GM19467 (cell line): ENCODE measurements around the gene OR56A1.

Experiments used
- ATAC-seq: cut with Tn5 transposase; IDR thresholded peaks from one replicate; pipeline ENCODE4 v1.9.1; 2021; ENCODE audit warnings: mild to moderate bottlenecking, moderate library complexity; ENCODE audit not compliant: unreplicated experiment

The OR56A1 gene

DNA sequence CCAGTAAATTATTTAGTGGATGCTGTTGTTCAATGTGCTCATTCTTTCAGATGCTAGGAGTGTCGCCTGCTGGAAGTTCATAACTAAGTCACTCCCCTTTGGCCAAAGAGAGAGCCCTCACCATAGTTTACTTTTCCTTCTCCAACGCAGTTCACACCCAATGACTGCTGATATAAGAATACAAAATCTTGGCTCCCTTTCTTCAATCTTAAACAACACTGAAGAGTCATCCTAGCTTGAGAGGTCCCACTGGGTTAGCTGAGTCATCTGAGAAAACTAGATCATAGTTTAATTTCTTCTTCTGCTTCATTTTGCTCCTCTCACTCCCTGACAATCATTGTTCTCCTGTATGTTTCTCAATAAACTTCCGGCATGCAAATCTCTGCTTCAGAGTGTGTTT is 38.4 kb downstream of the OR56A1 start:
- no peak for ATAC-seq

DNA sequence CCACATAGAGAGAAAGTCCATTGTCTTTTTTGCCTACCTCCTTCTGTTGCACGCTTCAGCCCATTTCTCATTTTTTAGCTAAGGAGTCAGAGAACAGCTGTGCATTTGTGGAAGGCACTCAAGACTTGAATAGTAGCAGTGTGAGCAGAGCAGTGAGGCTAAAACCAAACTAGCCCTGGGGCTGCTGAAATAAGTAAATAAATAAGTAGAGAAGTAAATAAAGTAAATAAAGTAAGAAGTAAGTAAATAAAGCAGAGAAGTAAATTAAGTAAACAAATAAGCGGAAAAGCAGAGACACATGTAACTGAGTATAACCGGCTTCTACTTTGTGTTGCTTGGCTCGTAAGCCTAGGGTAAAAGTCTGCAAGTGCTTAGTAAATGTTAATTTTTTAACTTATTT is 41.4 kb downstream of the OR56A1 start:
- ATAC-seq = no peak

DNA sequence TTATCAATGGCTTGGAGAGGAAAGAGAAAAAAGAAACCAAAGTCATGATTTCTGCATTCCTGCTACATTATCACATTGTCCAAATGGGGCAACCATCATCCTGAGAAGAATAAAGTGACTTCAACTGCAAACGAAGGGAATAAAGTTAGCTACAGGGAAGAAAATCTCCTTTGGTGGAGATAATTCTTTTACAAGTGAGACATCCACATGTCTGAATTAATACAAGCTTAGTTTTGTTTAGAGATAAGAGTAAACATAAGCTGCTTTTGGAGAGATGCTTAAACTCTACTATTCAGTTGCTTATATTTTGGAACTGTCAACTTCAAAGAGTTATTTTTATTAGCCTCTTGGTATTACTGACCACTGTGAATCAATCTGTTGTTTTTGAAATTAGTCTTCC is 43.7 kb downstream of the OR56A1 start, which contains the start of gene OR52L1:
OR52L1 (minus strand) TSS at position 101 of the 400 bp plus-strand sequence; CDS start at position 46, 55 bp downstream.
- no peak for ATAC-seq

DNA sequence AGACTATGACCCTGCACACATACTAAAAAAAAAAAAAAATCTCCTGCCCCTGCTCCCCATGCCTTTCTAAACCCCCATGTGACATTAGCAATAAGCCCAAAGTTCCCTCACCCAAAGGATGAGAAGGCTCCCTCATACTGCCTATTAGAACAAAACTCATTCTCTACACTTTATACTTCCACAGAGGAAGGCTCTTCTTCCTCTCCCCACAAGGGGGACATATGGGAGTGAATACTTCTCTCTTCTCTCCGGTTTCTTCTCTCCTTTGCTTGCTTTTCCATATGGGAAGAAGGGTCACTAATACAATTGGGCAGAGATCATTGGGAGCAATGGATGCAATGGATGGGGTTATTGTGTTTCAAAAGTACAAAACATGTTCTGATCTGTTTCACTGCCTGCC is 47.1 kb downstream of the OR56A1 start:
- no peak for ATAC-seq

DNA sequence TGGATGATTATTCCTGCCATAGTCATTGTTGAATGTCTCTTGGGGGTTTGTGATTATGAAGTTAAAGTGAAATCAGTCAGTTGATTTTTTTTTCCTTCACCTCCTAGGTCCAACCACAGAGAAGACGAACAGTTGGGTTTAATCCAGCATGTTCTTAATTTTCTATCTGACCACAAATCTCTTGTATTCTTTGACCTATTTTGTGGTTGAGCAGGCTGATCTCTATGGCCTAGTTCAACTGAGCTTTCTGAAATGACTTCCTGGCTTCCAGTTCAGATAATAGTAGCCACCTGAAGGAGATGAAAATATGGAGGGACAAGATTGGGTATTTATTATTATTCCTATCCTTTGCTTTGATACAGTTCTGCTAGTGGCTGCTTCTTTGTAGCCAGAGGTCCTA is 57.0 kb downstream of the OR56A1 start:
- ATAC-seq = no peak
